ELR (cell line): Measurements from ENCODE around the gene SHC2.

ENCODE experiments used
- DNase-seq: peaks from one replicate; pipeline ENCODE4 v3.0.0-alpha.2; 2015; ENCODE audit warnings: low read depth

Gene SHC2, protein sequence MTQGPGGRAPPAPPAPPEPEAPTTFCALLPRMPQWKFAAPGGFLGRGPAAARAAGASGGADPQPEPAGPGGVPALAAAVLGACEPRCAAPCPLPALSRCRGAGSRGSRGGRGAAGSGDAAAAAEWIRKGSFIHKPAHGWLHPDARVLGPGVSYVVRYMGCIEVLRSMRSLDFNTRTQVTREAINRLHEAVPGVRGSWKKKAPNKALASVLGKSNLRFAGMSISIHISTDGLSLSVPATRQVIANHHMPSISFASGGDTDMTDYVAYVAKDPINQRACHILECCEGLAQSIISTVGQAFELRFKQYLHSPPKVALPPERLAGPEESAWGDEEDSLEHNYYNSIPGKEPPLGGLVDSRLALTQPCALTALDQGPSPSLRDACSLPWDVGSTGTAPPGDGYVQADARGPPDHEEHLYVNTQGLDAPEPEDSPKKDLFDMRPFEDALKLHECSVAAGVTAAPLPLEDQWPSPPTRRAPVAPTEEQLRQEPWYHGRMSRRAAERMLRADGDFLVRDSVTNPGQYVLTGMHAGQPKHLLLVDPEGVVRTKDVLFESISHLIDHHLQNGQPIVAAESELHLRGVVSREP

DNA sequence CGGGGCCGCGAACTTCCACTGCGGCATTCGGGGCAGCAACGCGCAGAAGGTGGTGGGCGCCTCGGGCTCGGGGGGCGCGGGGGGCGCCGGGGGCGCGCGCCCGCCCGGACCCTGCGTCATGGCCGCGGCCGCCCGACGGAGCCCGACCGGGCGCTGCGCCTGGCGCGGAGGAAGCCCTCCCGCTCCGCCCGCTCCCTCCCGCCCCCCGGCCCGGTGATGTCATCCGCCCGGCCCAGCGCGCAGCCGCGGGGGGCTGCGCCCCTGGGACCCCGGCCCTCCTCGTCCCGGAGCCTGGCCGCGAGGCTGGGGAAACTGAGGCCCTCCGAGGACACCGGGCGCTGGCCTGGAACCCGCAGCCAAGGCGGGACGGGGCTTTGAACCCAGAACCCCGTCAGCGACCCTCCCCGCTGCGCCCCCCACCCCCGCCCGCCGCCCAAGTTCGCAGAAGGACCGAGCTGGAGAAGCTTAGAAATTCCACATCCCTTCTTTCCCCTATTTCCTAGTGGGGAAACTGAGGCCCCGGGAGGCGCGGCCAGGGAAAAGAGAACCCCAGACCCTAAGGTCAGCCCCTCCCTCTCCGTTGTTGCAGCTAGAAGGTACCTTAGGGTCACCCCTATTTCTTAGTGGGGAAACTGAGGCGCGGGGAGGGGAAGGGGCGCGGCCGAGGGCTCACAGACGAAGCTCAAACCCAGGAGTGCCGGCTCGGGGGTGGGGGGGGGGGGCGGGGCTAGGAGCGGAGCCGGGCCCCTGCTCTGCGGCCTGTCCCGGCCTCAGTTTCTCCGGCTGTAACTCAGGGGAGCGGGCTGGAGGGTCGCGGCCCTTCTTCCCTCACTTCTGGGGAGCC, at the start of gene SHC2:
SHC2 (minus strand) TSS at position 157 of the 844 bp plus-strand sequence; CDS start at position 120, 37 bp downstream.
- DNase-seq: no peak

DNA sequence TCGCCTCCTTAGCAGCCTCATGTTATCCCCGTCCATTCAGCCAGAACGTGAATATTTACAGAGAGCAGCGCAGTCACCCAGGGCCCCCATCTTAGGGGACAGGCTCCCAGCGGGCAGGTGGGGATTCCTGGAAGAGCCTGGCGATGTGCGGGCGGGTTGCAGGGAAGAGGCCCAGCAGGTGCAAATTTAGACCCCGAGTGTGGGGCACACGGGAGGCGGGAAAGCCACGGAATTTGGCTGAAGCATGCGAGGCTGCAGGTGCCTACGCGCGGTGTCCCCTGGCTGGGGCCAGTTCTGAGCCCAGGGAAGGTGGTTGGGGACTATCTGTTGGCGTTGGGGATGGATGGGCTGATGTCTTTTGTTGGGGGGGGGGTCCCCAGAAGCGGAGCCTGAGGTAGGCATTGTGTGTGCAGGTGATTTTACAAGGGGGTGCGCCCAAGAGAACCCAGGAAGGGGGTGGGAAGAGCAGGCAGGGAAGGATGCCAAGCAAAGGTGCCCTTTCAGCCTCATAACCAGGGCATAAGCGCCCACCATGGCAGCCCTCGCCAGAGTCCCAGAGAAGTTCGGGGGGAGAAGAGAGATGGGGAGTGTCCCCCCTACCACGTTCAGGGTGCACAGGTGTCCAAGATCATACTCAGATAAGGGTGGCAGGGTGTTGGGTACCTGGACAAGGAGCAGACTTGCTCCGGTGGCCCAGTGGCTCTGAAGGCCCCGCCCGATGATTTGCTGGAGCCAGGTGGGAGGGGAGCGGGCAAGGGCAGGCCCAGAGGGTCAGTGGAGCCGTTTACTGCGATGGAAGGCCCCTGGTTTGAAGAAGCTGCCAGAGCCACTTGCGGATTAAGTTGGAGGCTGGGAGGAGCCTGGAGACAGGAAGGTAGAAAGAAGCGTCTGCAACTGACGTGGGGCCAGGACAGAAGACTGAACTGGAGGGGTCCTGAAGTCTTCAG, 47.6 kb upstream of the SHC2 start:
- DNase-seq: no peak

DNA sequence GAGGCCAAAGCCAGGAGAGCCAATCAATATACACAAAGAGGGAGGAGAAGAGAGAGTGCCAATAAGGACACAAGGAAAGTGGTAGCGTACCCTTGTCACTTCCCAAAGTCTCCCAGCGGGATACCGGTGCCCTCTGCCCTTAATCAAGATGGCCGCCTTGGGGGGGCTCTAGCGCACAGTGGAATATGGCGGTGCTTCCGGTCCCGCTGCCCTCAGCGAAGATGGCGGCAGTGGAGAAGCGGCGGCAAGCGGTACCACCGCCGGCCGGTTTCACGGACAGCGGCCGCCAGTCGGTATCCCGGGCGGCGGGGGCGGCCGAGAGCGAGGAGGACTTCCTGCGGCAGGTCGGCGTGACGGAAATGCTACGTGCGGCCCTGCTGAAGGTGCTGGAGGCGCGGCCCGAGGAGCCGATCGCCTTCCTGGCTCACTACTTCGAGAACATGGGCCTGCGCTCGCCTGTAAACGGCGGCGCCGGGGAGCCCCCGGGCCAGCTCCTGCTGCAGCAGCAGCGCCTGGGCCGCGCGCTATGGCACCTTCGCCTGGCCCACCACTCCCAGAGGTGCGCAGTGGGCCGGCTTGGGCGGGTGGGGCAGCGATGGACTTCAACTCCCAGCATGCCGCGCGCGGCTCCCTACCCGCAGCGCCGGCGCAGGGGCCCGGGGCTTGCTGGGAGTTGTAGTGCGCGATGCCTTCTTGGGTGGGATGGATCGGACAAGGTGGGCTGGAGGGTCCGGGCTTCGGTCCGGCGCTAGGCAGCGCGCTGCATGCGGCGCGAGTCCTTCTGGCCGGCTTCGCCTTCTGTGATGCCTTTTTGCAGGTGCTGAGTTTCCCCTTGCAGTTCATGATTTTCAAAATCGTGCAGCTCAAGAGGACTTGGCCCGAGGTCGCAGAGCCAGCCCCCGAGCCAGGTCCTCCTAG, 46.7 kb upstream of the SHC2 start, which contains the start of gene TPGS1:
TPGS1 (plus strand) TSS at position 212 of the 918 bp plus-strand sequence; CDS start at position 222, 10 bp downstream.
- peak; percentile 84 for DNase-seq

DNA sequence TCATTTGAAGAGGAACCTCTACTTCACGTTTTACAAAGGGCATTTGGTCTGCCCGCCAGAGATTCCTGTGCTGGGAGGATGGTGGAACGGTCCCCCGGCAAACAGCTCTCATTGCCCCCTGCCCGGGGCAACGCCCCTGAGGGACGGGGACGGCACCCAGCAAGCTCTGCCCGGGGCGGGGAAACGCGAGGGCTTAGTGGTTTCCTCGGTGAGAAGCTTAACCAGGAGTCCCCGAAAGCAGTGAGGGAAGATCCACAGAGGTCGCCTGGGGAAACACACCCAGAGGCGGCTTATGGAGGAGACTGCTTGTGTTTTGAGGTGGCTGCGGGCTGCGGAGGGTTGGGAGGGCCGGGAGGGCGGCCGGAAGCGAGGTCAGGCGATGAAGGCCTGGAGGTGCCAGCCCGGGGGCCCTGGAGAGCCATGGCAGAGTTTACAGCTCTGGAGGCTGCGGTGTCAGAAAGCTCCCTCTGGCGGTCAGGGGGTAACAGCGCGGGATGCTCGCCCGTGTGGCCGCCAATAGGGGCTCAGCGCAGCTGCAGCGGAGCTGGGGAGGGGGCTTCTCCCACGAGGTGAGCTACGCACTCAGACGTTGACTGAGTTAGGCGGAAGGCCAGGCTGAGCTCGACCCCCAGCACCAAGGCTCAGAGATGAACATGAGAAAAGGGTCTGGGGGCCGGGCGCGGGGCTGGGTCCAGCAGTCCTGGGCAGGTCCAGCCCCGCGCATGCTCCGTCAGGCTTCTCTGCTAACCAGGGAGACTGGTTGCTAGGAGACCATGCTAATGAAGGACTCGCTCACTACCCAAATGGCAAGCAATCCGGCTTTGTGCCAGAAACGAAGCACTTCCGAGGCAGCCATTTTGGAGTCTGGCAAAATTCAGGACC, 45.8 kb upstream of the SHC2 start:
- peak; percentile 100 for DNase-seq

DNA sequence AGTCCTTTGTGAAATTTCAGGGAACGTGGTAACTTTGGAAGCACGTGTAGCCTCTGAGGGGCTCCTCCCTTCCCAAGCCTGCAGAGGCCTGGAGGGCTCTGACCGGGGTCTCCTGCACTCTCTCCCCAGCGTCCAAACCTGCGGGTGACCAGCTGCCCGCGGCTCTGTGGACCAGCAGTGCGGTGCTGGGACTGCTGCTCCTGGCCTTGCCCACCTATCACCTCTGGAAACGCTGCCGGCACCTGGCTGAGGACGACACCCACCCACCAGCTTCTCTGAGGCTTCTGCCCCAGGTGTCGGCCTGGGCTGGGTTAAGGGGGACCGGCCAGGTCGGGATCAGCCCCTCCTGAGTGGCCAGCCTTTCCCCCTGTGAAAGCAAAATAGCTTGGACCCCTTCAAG, 43.8 kb upstream of the SHC2 start:
- DNase-seq: no peak

DNA sequence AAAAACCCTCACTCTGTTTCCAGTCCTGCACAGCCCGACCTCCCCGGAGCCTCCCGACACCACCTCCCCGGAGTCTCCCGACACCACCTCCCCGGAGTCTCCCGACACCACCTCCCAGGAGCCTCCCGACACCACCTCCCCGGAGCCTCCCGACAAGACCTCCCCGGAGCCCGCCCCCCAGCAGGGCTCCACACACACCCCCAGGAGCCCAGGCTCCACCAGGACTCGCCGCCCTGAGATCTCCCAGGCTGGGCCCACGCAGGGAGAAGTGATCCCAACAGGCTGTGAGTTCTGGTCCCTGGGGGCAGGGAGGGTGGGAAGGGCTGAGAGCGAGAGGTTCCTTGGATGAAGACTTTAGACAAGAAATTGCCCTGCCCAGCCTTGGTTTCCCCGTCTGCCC, 40.8 kb upstream of the SHC2 start:
- DNase-seq: no peak

DNA sequence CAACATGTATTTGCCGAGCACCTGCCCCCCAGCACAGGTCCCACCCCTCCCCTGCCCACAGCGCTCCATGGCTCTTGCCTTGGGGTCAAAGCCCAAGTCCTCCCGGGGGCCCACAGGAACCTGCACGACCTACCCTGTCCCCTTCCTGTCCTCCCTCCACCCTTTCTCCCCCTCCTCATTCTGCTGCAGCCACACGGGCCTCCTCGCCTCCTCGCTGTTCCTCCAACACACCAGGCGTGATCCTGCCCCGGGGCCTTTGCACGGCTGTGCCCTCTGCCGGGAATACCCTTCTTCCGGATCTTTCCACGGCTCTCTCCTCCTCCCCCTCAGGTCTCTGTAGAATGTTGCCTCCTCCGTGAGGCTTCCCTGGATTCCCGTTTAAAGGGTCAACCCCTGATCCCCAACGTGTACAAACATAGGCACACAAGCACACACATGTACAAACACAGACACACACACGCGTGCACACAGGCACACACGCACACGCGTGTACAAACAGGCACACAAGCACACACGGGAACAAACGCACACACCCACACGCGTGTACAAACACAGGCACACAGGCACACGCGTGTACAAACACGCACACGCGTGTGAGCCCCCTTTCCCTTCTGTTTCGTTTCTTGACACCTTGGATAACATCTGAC, 38.3 kb upstream of the SHC2 start:
- DNase-seq: no peak

DNA sequence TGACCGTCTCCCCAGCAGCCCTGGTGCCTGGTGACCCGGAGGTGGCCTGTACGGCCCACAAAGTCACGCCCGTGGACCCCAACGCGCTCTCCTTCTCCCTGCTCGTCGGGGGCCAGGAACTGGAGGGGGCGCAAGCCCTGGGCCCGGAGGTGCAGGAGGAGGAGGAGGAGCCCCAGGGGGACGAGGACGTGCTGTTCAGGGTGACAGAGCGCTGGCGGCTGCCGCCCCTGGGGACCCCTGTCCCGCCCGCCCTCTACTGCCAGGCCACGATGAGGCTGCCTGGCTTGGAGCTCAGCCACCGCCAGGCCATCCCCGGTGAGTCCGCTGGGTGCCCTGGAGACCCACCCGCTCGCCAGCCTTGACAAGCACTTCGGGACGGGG, 37.7 kb upstream of the SHC2 start:
- DNase-seq: no peak

DNA sequence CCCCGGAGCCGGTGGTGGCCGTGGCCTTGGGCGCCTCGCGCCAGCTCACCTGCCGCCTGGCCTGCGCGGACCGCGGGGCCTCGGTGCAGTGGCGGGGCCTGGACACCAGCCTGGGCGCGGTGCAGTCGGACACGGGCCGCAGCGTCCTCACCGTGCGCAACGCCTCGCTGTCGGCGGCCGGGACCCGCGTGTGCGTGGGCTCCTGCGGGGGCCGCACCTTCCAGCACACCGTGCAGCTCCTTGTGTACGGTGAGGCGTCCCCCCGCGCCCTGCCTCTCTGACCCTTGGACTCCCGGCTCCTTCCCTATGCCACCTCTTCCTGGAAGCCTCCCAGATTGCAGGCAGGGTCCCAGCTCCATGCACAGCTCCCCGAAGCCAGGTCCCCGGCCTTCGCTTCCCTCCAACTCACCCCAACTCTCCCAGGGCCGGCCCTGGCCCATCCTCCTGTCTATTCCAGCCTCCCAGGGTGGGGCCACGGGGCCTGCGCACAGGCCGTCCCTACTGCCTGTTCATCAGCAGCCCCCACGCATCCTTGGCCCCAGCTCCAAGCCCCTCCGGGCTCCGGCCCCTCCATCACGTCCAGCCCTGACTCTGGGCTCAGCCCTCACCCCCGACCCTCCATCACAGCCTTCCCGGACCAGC, 37.2 kb upstream of the SHC2 start:
- DNase-seq: no peak

DNA sequence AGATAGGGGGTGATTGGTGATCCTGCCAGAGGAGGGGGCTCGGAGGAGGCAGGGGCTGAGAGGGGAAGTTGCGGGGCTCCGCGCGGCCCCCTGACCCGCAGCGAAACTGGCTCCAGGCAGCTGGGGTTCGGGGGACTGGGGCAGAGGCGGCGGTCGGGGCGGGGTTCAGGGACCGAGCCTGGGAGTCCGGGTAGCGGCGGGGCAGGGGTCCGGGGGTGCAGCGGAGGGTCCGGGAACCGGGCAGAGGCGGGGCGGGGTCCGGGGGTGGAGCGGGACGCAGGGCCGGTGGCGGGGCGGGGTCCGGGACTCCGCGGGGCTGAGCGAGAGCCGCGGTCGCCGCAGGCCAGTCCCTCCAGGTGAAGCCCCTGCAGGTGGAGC, 36.6 kb upstream of the SHC2 start:
- DNase-seq: no peak

DNA sequence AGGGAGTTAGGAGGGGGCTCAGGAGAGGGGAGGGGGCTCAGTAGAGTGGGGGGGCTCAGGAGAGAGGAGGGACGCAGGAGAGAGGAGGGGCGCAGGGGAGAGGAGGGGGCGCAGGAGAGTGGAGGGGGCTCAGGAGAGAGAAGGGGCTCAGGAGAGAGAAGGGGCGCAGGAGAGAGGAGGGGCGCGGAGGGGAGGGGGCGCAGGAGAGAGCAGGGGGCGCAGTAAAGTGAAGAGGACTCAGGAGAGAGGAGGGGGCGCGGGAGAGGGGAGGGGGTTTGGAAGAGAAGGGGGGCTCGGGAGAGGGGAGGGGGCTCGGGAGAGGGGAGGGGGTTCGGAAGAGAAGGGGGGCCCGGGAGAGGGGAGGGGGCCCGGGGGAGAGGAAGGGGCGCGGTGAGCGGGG, 36.2 kb upstream of the SHC2 start:
- no peak for DNase-seq

DNA sequence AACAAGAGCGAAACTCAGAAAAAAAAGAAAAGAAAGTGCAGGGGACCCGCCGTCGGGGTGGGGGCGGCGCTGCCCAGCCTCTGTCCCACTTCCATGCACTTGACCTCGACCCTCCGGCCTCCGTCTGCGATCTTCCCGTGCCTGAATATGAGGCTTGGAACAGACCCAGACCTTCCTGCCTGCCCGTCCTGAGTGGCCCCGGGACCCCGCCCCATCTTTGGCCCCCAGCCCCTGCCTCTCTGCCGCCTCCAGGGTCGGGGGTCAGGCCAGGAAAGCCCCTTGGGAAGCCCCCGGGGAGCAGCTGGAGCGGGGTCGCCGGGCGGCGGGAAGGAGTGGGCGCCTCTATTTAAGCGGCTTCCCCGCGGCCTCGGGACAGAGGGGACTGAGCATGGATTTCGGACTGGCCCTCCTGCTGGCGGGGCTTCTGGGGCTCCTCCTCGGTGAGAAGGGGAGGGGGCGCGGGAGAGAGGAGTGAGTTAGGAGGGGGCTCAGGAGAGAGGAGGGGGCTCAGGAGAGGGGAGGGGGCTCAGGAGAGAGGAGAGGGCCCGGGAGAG, 35.4 kb upstream of the SHC2 start, which contains the start of gene MADCAM1:
MADCAM1 (plus strand) TSS at position 375 of the 554 bp plus-strand sequence; CDS start at position 389, 14 bp downstream.
- DNase-seq: no peak

DNA sequence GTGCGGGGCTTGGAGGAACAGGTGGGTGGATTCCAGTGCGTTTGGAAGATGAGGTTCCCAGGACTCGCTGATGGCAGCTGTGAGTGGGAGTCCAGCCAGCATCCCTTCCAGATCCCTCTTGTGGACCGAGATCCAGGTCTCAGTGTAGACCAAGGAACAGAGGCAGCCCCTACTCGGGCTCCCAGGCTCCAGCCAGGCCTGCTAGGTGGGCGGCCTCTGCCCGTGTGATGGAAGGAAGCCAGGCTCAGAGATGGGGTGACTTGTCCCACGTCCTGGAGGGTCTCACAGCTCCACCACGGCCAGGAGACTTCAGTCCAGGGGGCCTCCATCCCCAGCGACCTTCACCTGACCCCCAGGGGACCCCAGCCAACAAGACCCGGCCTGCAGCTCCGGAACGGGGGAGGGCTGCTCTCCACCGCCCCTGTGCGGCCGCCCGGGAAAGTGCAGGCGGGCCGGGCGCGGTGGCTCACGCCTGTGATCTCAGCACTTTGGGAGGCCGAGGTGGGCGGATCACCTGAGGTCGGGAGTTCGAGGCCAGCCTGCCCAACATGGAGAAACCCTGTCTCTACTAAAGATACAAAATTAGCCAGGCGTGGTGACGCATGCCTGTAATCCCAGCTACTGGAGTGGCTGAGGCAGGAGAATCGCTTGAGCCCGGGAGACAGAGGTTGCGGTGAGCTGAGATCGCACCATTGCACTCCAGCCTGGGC, 34.7 kb upstream of the SHC2 start:
- DNase-seq: peak; percentile 69

DNA sequence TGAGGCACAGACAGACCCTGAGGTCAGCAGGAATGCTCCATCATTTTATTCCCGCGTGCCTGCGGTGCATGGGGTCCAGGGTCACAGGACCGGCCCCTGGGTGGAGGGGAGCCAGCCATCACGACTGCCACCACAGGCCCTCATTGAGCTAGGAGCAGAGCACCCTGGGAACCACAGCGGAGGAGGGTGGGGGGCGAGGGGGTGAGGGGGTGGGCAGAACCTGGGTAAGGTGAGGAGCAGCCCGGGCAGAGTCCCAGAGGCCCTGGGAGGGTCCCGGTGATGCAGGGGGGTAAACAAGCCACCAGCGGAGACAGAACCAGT, 34.2 kb upstream of the SHC2 start:
- no peak for DNase-seq

DNA sequence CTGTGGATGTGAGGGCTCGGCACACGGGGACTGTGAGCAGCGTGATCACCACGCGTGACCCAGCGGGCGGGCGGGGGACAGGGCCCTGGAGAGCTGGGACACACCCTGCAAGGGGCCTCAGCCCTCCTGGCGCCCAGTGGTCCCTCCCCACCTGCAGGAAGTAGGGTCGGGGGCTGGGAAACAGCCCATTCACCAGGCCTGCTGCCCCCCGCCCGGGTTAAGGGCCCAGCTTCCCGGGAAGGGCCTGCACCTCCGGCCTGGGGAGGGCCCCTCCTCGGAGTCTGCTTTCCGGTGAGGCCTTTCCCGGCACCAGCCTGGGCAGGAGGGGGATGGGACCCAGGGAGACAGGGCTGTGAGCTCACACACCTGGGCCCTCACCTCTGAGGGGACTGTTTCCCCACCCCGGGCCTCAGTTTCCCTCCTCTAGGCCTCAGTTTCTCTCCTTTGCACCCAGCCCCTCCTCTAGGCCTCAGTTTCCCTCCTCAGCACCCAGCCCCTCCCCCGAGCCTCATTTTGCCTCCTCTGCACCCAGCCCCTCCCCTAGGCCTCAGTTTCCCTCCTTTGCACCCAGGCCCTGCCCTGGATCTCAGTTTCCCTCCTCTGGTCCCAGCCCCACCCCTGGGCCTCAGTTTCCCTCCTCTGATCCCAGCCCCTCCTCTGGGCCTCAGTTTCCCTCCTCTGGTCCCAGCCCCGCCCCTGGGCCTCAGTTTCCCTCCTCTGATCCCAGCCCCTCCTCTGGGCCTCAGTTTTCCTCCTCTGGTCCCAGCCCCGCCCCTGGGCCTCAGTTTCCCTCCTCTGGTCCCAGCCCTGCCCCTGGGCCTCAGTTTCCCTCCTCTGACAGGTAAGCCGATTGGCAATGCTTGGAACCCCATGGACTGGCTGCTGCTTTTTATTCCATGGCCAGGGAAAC, 33.6 kb upstream of the SHC2 start:
- no peak for DNase-seq

DNA sequence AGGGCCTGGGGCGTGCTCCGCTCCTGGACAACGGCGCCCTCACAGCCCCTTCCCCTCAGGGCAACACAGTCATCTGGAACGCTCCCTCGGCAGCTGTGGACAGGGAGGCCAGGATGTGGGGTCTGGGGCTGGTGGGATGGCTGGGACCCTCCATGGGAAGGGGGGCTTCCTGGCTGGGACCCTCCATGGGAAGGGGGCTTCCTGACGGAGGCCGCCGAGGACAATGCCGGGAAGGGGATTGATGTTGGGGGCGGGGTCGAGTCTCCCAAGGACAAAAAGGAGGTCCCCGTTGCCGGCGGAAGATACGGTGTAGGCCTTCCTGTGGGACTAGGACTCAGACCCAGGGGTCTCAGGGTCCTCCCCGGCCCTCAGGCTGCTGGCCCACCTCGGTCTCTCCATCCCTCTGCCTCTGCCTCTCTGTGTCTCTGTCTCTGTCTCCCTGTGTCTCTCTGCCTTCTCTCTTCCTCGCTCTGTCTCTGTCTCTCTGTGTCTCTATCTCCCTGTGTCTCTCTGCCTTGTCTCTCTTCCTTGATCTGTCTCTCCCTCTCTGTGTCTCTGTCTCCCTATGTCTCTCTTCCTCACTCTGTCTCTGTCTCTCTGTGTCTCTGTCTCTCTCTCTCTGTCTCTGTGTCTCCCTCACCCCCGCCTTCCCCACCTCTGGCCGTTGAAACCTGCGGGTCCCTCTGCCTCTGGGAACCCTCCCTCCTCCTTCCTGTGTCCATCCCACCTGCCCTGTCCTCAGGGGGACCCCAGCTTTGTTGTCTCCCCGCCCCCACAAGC, 32.7 kb upstream of the SHC2 start:
- no peak for DNase-seq
